Measurements from ENCODE around the gene COL26A1. TPM values are rescaled to one million over a fixed set of nuclear protein-coding genes. Genes with fewer than 3 reads are reported as not detected.

The COL26A1 gene
- total and polyA plus RNA-seq, 2 of the 4 experiments (the other 2 are of a cell fraction): not detected

GRCh38 chr7:101590663-101591435, 228.2 kb downstream of the COL26A1 start:
- WGBS, 2 experiments (ENCODE audit: extremely low coverage in 2 of 2, insufficient read length in 1 of 2): 72% methylated on average over 6 of the region's 18 CpGs; no CpG with 5 or more reads in 1 of the 2 experiments
- no peak overlapping the region for H3K18ac ChIP-seq (ENCODE audit: low read depth, low read length)
- no peak overlapping the region for H3K27ac ChIP-seq (ENCODE audit: insufficient read depth, low read length)
- no peaks in the 10 kb centered on the region for H3K9me3 ChIP-seq (ENCODE audit: control insufficient read depth, insufficient read depth, low read length)
- peaks cover 18% of the 10 kb centered on the region for H3K27me3 ChIP-seq (ENCODE audit: control insufficient read depth, insufficient read depth, low read length)
- no peak overlapping the region for H4K8ac ChIP-seq (ENCODE audit: low read depth in 2 of 2, low read length in 2 of 2)
- no peaks in the 10 kb centered on the region for H3K79me1 ChIP-seq (ENCODE audit: low read depth in 1 of 2, low read length in 2 of 2)
- no peaks in the 10 kb centered on the region for H4K20me1 ChIP-seq (ENCODE audit: insufficient read depth, low read length)
- no peak overlapping the region for H3K14ac ChIP-seq (replicated peaks; ENCODE audit: low read depth, low read length)
- dilution Hi-C loops (cut with HindIII; ENCODE audit: low sequenced_read_pairs, unreplicated experiment): no loop called here
- H3K56ac ChIP-seq (ENCODE audit: extremely low read depth, insufficient read depth, low read length): no peak overlapping the region
- intact Hi-C loops (cut with micrococcal nuclease): no loop called here
- ChIA-PET POLR2A (ENCODE audit: unreplicated experiment) (no interaction called here), CTCF (no interaction called here)
- no TSS peak for BruUV-seq (replicated peaks)
- H3K4ac ChIP-seq (ENCODE audit: low read depth, low read length): no peak overlapping the region
- no peak overlapping the region for H2BK5ac ChIP-seq (ENCODE audit: low read depth, low read length, poor library complexity, severe bottlenecking)
- H3K9me1 ChIP-seq (ENCODE audit: insufficient read depth, low read length): no peaks in the 10 kb centered on the region
- H3K4me2 ChIP-seq (ENCODE audit: low read depth, low read length): no peak overlapping the region
- ATAC-seq (ENCODE audit: low read depth): no peak
- H3K23ac ChIP-seq (ENCODE audit: low read depth, low read length): no peak overlapping the region
- H3K4me1 ChIP-seq (ENCODE audit: control insufficient read depth, insufficient read depth, low read length): peaks cover 2% of the 10 kb centered on the region; the same call in 1 of the 2 replicates
- no peak for TF ChIP-seq CTCF (conservative IDR thresholded peaks at IDR 0.05; ENCODE audit: low read depth, low read length)
- no peak for TF ChIP-seq FOS (IDR thresholded peaks at IDR 0.05; ENCODE audit: low read depth, low read length)
- no peak for TF ChIP-seq ELK1 (IDR thresholded peaks at IDR 0.05; ENCODE audit: borderline replicate concordance, low read depth, low read length)
- TF ChIP-seq CEBPB (IDR thresholded peaks at IDR 0.05; ENCODE audit: low read depth, low read length): no peak
- no peak for TF ChIP-seq NFE2L2 (IDR thresholded peaks at IDR 0.05; ENCODE audit: low read depth, low read length)
- TF ChIP-seq BHLHE40 (IDR thresholded peaks at IDR 0.05; ENCODE audit: low read depth, low read length): no peak
- no peak for TF ChIP-seq CHD1 (IDR thresholded peaks at IDR 0.05; ENCODE audit: low read depth, low read length)
- TF ChIP-seq MAFK (IDR thresholded peaks at IDR 0.05; ENCODE audit: low read depth, low read length): no peak
- TF ChIP-seq RAD21 (IDR thresholded peaks at IDR 0.05; ENCODE audit: low read length): no peak
- TF ChIP-seq USF2 (IDR thresholded peaks at IDR 0.05; ENCODE audit: low read depth, low read length): no peak
- no peak for TF ChIP-seq MAZ (IDR thresholded peaks at IDR 0.05; ENCODE audit: borderline replicate concordance, low read depth, low read length)
- no peak for TF ChIP-seq RCOR1 (IDR thresholded peaks at IDR 0.05; ENCODE audit: insufficient replicate concordance, low read length)
- TF ChIP-seq POLR2A (IDR thresholded peaks at IDR 0.05; ENCODE audit: low read depth, low read length): no peak
- TF ChIP-seq SMC3 (IDR thresholded peaks at IDR 0.05; ENCODE audit: low read depth, low read length): no peak
- H2AK5ac ChIP-seq (ENCODE audit: low read depth, low read length): no peak overlapping the region
- no peak overlapping the region for H2AK9ac ChIP-seq (replicated peaks; ENCODE audit: low read depth, low read length, poor library complexity)
- no peaks in the 10 kb centered on the region for H3K36me3 ChIP-seq (ENCODE audit: control insufficient read depth, insufficient read depth, low read length)
- no peak overlapping the region for H4K5ac ChIP-seq (ENCODE audit: low read depth, low read length)
- H2AFZ ChIP-seq (replicated peaks; ENCODE audit: low read length, poor library complexity): no peak overlapping the region
- no peak overlapping the region for H2BK20ac ChIP-seq (ENCODE audit: low read depth, low read length)
- DNase-seq: no peak
- no peak overlapping the region for H4K91ac ChIP-seq (ENCODE audit: insufficient read depth, low read depth, low read length)
- no peak overlapping the region for H2BK120ac ChIP-seq (ENCODE audit: low read depth, low read length)
- no peak overlapping the region for H3K4me3 ChIP-seq (ENCODE audit: insufficient read depth, low read depth, low read length)
- no peak overlapping the region for H3K9ac ChIP-seq (ENCODE audit: low read depth, low read length)
- no peak overlapping the region for H2BK15ac ChIP-seq (ENCODE audit: low read depth, low read length)
- in situ Hi-C loops (cut with MboI; ENCODE audit: low sequenced_read_pairs): no loop called here
